ENCODE data around the gene SDF4.

- TF ChIP-seq CTCF (IDR thresholded peaks at IDR 0.05) (no peak), POLR2A (IDR thresholded peaks at IDR 0.05) (no peak), POLR2AphosphoS5 (IDR thresholded peaks at IDR 0.05; ENCODE audit: insufficient read depth in 1 of 2, low read depth in 1 of 2) (no peak)
Measured at GRCh38 chr1:1262071-1262470, 30.3 kb upstream of the SDF4 start.

Measured in vagina (tissue), 2 donors.